WTC11 (cell line): ENCODE data around the gene POLK. TPM values are rescaled to one million over a fixed set of nuclear protein-coding genes. Genes with fewer than 3 reads are reported as not detected.

Experiments used
- ATAC-seq: fragments of 200-7000 bp; cut with Tn5 transposase; 2 replicates; pipeline ENCODE4 v1.10.0; 2021; ENCODE audit warnings: mild to moderate bottlenecking, moderate library complexity
- CTCF ChIA-PET: fragments of 300-600 bp; sonication (Branson Sonifier 250); formaldehyde crosslinking; loops from one replicate; lab custom pipeline; 2021; ENCODE audit warnings: antibody characterized with exemption; lab: Charles Lee
- POLR2A ChIA-PET: fragments of 350-600 bp; sonication (Branson Sonifier 250); formaldehyde crosslinking; loops from one replicate; lab custom pipeline; 2021; ENCODE audit warnings: antibody characterized with exemption; lab: Charles Lee
- DNase-seq: peaks from one replicate; pipeline ENCODE4 v3.0.0; 2021; ENCODE audit warnings: low spot score
- H3K27ac Mint-ChIP-seq: 2 replicates; pipeline ENCODE4 v1.8.0; 2021; ENCODE audit warnings: mixed read lengths
- H3K27me3 Mint-ChIP-seq: 2 replicates; pipeline ENCODE4 v1.8.0; 2021; ENCODE audit warnings: low read depth, mild to moderate bottlenecking, moderate library complexity, mixed read lengths
- H3K36me3 Mint-ChIP-seq: 2 replicates; pipeline ENCODE4 v1.8.0; 2021; ENCODE audit warnings: mixed read lengths
- H3K4me1 Mint-ChIP-seq: 2 replicates; pipeline ENCODE4 v1.8.0; 2022; ENCODE audit warnings: mixed read lengths
- H3K4me3 Mint-ChIP-seq: 2 replicates; pipeline ENCODE4 v1.8.0; 2021; ENCODE audit warnings: mild to moderate bottlenecking, moderate library complexity, mixed read lengths
- H3K9me3 Mint-ChIP-seq: 2 replicates; pipeline ENCODE4 v1.8.0; 2021; ENCODE audit warnings: mixed read lengths
- ATF1 ChIP-seq: sonication (generic); formaldehyde crosslinking; IDR thresholded peaks from 2 replicates; pipeline ENCODE4 v1.8.1; 2023; ENCODE audit warnings: mild to moderate bottlenecking, moderate library complexity, missing genetic modification reagents
- ELF4 ChIP-seq: sonication (generic); formaldehyde crosslinking; IDR thresholded peaks from 2 replicates; pipeline ENCODE4 v1.8.1; 2022; ENCODE audit warnings: low read depth, mild to moderate bottlenecking, moderate library complexity, missing genetic modification reagents
- EMX1 ChIP-seq: fragments of 250-450 bp; sonication (Bioruptor Pico); IDR thresholded peaks from 2 replicates; pipeline ENCODE4 v1.8.0; 2021; ENCODE audit warnings: mild to moderate bottlenecking
- ETV6 ChIP-seq: sonication (generic); formaldehyde crosslinking; IDR thresholded peaks from 2 replicates; pipeline ENCODE4 v1.8.1; 2022; ENCODE audit warnings: mild to moderate bottlenecking, missing genetic modification reagents
- FOXK1 ChIP-seq: sonication (generic); formaldehyde crosslinking; IDR thresholded peaks from 2 replicates; pipeline ENCODE4 v1.8.0; 2022; ENCODE audit warnings: mild to moderate bottlenecking, moderate library complexity, missing genetic modification reagents
- FOXP1 ChIP-seq: sonication (generic); formaldehyde crosslinking; IDR thresholded peaks from 2 replicates; pipeline ENCODE4 v1.8.0; 2022; ENCODE audit warnings: missing genetic modification reagents, mild to moderate bottlenecking, moderate library complexity, borderline replicate concordance
- HMGA2 ChIP-seq: fragments of 250-450 bp; sonication (Bioruptor Pico); IDR thresholded peaks from 2 replicates; pipeline ENCODE4 v1.4.0; 2021; ENCODE audit warnings: mild to moderate bottlenecking, moderate library complexity
- JUN ChIP-seq: sonication (generic); formaldehyde crosslinking; IDR thresholded peaks from 2 replicates; pipeline ENCODE4 v1.8.0; 2023; ENCODE audit warnings: mild to moderate bottlenecking, missing genetic modification reagents
- NFATC4 ChIP-seq: fragments of 250-450 bp; sonication (Bioruptor Pico); IDR thresholded peaks from 2 replicates; pipeline ENCODE4 v1.9.0; 2021; ENCODE audit warnings: mild to moderate bottlenecking
- NFE2L1 ChIP-seq: sonication (generic); formaldehyde crosslinking; IDR thresholded peaks from 2 replicates; pipeline ENCODE4 v1.8.1; 2023; ENCODE audit warnings: missing genetic modification reagents
- NR1H2 ChIP-seq: sonication (generic); formaldehyde crosslinking; IDR thresholded peaks from 2 replicates; pipeline ENCODE4 v1.9.0; 2021; ENCODE audit warnings: mild to moderate bottlenecking, moderate library complexity, missing genetic modification reagents
- RORB ChIP-seq: fragments of 250-450 bp; sonication (Bioruptor Pico); IDR thresholded peaks from 2 replicates; pipeline ENCODE4 v1.9.0; 2021; ENCODE audit warnings: mild to moderate bottlenecking
- SMAD3 ChIP-seq: sonication (generic); formaldehyde crosslinking; IDR thresholded peaks from 2 replicates; pipeline ENCODE4 v1.8.0; 2022; ENCODE audit warnings: missing genetic modification reagents, mild to moderate bottlenecking, borderline replicate concordance
- SMAD4 ChIP-seq: sonication (generic); formaldehyde crosslinking; IDR thresholded peaks from 2 replicates; pipeline ENCODE4 v1.8.0; 2022; ENCODE audit warnings: mild to moderate bottlenecking, missing genetic modification reagents
- SOX15 ChIP-seq: fragments of 250-450 bp; sonication (Bioruptor Pico); IDR thresholded peaks from 2 replicates; pipeline ENCODE4 v1.9.0; 2021; ENCODE audit warnings: mild to moderate bottlenecking
- TEAD1 ChIP-seq: sonication (generic); formaldehyde crosslinking; IDR thresholded peaks from 2 replicates; pipeline ENCODE4 v1.8.0; 2022; ENCODE audit warnings: mild to moderate bottlenecking, missing genetic modification reagents
- total RNA-seq: library from RNA; stranded (reverse); gene quantifications from 3 replicates; pipeline ENCODE4 v1.2.3, GENCODE V29; 2021
- TF ChIP-seq, protein P1 (sequence below): sonication (generic); formaldehyde crosslinking; IDR thresholded peaks from 2 replicates; pipeline ENCODE4 v1.8.0; 2022; ENCODE audit warnings: missing genetic modification reagents
- TF ChIP-seq, protein P2 (sequence below): fragments of 250-450 bp; sonication (Bioruptor Pico); IDR thresholded peaks from 2 replicates; pipeline ENCODE4 v1.9.0; 2021; ENCODE audit warnings: moderate library complexity, mild to moderate bottlenecking, inconsistent platforms, borderline replicate concordance
- TF ChIP-seq, protein P3 (sequence below): fragments of 250-450 bp; sonication (Bioruptor Pico); IDR thresholded peaks from 2 replicates; pipeline ENCODE4 v1.9.0; 2021; ENCODE audit warnings: mild to moderate bottlenecking
- TF ChIP-seq, protein P4 (sequence below): fragments of 250-450 bp; sonication (Bioruptor Pico); IDR thresholded peaks from 2 replicates; pipeline ENCODE4 v1.9.0; 2021; ENCODE audit warnings: mild to moderate bottlenecking
- TF ChIP-seq, protein P5 (sequence below): sonication (generic); formaldehyde crosslinking; IDR thresholded peaks from 2 replicates; pipeline ENCODE4 v1.8.0; 2023; ENCODE audit warnings: missing genetic modification reagents, mild to moderate bottlenecking, borderline replicate concordance
- TF ChIP-seq, protein P6 (sequence below): sonication (generic); formaldehyde crosslinking; IDR thresholded peaks from 2 replicates; pipeline ENCODE4 v1.8.1; 2023; ENCODE audit warnings: mild to moderate bottlenecking, moderate library complexity, missing genetic modification reagents

Gene POLK
- total RNA-seq, 1 experiment from 2014 or later, result 7.1 TPM

DNA sequence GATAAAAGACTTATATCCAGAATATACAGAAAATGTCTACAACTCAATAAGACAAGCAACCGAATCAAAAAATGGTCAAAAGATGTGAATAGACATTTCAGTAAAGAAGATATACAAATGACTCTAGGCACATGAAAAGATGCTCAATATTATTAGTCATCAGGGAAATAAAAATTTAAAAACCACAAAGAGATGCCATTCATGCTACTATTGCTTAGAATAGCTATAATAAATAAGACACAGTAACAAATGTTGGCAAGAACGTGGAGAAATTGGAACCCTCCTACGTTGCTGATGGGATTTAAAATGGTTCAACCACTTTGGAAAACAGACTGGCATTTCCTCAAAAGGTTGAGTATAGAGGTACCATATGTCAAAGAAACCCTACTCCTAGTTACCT lies 39.8 kb downstream of the POLK start:
- ChIA-PET CTCF (no interaction called here), POLR2A (no interaction called here)
- ATAC-seq (no peak), DNase-seq (no peak)
- H3K4me3 Mint-ChIP-seq, result no peak overlapping the region
- no peaks in the 10 kb centered on the region for H3K27me3 Mint-ChIP-seq
- no peaks in the 10 kb centered on the region for H3K9me3 Mint-ChIP-seq
- H3K4me1 Mint-ChIP-seq, result no peaks in the 10 kb centered on the region
- H3K36me3 Mint-ChIP-seq, result no peaks in the 10 kb centered on the region
- no peak overlapping the region for H3K27ac Mint-ChIP-seq
- TF ChIP-seq, protein P1, sequence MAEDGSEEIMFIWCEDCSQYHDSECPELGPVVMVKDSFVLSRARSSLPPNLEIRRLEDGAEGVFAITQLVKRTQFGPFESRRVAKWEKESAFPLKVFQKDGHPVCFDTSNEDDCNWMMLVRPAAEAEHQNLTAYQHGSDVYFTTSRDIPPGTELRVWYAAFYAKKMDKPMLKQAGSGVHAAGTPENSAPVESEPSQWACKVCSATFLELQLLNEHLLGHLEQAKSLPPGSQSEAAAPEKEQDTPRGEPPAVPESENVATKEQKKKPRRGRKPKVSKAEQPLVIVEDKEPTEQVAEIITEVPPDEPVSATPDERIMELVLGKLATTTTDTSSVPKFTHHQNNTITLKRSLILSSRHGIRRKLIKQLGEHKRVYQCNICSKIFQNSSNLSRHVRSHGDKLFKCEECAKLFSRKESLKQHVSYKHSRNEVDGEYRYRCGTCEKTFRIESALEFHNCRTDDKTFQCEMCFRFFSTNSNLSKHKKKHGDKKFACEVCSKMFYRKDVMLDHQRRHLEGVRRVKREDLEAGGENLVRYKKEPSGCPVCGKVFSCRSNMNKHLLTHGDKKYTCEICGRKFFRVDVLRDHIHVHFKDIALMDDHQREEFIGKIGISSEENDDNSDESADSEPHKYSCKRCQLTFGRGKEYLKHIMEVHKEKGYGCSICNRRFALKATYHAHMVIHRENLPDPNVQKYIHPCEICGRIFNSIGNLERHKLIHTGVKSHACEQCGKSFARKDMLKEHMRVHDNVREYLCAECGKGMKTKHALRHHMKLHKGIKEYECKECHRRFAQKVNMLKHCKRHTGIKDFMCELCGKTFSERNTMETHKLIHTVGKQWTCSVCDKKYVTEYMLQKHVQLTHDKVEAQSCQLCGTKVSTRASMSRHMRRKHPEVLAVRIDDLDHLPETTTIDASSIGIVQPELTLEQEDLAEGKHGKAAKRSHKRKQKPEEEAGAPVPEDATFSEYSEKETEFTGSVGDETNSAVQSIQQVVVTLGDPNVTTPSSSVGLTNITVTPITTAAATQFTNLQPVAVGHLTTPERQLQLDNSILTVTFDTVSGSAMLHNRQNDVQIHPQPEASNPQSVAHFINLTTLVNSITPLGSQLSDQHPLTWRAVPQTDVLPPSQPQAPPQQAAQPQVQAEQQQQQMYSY (CRISPR knock-in tag), result no peak
- TF ChIP-seq NFATC4 (no peak), FOXK1 (CRISPR knock-in tag) (no peak), ELF4 (CRISPR knock-in tag) (no peak)
- TF ChIP-seq, protein P2, sequence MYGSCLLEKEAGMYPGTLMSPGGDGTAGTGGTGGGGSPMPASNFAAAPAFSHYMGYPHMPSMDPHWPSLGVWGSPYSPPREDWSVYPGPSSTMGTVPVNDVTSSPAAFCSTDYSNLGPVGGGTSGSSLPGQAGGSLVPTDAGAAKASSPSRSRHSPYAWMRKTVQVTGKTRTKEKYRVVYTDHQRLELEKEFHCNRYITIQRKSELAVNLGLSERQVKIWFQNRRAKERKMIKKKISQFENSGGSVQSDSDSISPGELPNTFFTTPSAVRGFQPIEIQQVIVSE (CRISPR knock-in tag), result no peak

DNA sequence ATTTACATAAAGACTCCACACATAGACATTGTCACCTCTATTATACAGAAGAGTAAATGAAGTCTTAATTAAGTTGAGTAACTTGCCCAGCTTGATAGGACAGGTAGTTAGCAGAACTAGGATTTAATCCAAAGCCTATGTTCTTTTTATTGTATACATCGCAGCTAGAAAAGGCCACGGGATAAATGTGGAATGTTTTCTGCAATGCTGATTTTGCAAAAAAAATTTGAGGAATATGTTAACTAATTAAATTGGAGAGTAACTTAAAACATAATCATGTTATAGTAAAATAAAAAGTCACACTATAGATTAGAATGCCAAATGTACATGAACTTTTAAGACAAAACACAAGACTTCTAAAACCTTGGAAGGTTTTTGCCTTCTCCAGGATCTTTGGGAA lies 41.1 kb downstream of the POLK start:
- Mint-ChIP-seq H3K27me3 (no peaks in the 10 kb centered on the region), H3K36me3 (no peaks in the 10 kb centered on the region), H3K4me1 (no peaks in the 10 kb centered on the region), H3K9me3 (no peaks in the 10 kb centered on the region), H3K4me3 (no peak overlapping the region), H3K27ac (no peak overlapping the region)
- ChIA-PET CTCF (no interaction called here), POLR2A (no interaction called here)
- no peak for ATAC-seq
- DNase-seq, result no peak
- TF ChIP-seq NR1H2 (no peak), EMX1 (CRISPR knock-in tag) (no peak), ETV6 (CRISPR knock-in tag) (no peak), SOX15 (no peak), SMAD4 (CRISPR knock-in tag) (no peak), ATF1 (CRISPR knock-in tag) (no peak), HMGA2 (CRISPR knock-in tag) (no peak), TEAD1 (CRISPR knock-in tag) (no peak), FOXP1 (CRISPR knock-in tag) (no peak), SMAD3 (CRISPR knock-in tag) (no peak), ELF4 (CRISPR knock-in tag) (no peak), NFE2L1 (CRISPR knock-in tag) (no peak), JUN (CRISPR knock-in tag) (no peak), RORB (CRISPR knock-in tag) (no peak)
- TF ChIP-seq, protein P3, sequence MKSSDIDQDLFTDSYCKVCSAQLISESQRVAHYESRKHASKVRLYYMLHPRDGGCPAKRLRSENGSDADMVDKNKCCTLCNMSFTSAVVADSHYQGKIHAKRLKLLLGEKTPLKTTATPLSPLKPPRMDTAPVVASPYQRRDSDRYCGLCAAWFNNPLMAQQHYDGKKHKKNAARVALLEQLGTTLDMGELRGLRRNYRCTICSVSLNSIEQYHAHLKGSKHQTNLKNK (CRISPR knock-in tag), result no peak
- TF ChIP-seq, protein P4, sequence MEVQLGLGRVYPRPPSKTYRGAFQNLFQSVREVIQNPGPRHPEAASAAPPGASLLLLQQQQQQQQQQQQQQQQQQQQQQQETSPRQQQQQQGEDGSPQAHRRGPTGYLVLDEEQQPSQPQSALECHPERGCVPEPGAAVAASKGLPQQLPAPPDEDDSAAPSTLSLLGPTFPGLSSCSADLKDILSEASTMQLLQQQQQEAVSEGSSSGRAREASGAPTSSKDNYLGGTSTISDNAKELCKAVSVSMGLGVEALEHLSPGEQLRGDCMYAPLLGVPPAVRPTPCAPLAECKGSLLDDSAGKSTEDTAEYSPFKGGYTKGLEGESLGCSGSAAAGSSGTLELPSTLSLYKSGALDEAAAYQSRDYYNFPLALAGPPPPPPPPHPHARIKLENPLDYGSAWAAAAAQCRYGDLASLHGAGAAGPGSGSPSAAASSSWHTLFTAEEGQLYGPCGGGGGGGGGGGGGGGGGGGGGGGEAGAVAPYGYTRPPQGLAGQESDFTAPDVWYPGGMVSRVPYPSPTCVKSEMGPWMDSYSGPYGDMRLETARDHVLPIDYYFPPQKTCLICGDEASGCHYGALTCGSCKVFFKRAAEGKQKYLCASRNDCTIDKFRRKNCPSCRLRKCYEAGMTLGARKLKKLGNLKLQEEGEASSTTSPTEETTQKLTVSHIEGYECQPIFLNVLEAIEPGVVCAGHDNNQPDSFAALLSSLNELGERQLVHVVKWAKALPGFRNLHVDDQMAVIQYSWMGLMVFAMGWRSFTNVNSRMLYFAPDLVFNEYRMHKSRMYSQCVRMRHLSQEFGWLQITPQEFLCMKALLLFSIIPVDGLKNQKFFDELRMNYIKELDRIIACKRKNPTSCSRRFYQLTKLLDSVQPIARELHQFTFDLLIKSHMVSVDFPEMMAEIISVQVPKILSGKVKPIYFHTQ (CRISPR knock-in tag), result no peak
- TF ChIP-seq, protein P5, sequence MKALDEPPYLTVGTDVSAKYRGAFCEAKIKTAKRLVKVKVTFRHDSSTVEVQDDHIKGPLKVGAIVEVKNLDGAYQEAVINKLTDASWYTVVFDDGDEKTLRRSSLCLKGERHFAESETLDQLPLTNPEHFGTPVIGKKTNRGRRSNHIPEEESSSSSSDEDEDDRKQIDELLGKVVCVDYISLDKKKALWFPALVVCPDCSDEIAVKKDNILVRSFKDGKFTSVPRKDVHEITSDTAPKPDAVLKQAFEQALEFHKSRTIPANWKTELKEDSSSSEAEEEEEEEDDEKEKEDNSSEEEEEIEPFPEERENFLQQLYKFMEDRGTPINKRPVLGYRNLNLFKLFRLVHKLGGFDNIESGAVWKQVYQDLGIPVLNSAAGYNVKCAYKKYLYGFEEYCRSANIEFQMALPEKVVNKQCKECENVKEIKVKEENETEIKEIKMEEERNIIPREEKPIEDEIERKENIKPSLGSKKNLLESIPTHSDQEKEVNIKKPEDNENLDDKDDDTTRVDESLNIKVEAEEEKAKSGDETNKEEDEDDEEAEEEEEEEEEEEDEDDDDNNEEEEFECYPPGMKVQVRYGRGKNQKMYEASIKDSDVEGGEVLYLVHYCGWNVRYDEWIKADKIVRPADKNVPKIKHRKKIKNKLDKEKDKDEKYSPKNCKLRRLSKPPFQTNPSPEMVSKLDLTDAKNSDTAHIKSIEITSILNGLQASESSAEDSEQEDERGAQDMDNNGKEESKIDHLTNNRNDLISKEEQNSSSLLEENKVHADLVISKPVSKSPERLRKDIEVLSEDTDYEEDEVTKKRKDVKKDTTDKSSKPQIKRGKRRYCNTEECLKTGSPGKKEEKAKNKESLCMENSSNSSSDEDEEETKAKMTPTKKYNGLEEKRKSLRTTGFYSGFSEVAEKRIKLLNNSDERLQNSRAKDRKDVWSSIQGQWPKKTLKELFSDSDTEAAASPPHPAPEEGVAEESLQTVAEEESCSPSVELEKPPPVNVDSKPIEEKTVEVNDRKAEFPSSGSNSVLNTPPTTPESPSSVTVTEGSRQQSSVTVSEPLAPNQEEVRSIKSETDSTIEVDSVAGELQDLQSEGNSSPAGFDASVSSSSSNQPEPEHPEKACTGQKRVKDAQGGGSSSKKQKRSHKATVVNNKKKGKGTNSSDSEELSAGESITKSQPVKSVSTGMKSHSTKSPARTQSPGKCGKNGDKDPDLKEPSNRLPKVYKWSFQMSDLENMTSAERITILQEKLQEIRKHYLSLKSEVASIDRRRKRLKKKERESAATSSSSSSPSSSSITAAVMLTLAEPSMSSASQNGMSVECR (CRISPR knock-in tag), result no peak
- TF ChIP-seq, protein P6, sequence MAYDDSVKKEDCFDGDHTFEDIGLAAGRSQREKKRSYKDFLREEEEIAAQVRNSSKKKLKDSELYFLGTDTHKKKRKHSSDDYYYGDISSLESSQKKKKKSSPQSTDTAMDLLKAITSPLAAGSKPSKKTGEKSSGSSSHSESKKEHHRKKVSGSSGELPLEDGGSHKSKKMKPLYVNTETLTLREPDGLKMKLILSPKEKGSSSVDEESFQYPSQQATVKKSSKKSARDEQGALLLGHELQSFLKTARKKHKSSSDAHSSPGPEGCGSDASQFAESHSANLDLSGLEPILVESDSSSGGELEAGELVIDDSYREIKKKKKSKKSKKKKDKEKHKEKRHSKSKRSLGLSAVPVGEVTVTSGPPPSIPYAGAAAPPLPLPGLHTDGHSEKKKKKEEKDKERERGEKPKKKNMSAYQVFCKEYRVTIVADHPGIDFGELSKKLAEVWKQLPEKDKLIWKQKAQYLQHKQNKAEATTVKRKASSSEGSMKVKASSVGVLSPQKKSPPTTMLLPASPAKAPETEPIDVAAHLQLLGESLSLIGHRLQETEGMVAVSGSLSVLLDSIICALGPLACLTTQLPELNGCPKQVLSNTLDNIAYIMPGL (CRISPR knock-in tag), result no peak
